Fibroblast of the conjunctiva (primary cell): ENCODE measurements around the gene PABPC1L2B.
"Not testable (repeated sequence)": the region's sequence is repeated elsewhere in the genome, so short reads cannot be mapped to it uniquely, and the experiment has no call there.

Experiments
- DNase-seq: peaks from one replicate; pipeline ENCODE4 v3.0.0-alpha.2; 2010; ENCODE audit warnings: low read depth

PABPC1L2B gene

GRCh38 chrX:73002733-73003132 is at the start of gene PABPC1L2B:
Gene PABPC1L2B (plus strand): TSS chrX:73002939. CDS start chrX:73003643, 704 bp downstream.
- DNase-seq, result not testable (repeated sequence)

GRCh38 chrX:72959971-72960370 is 42.8 kb upstream of the PABPC1L2B start:
- DNase-seq, result not testable (repeated sequence)

- not testable (repeated sequence) for DNase-seq
Observed at GRCh38 chrX:72971859-72972258, 30.9 kb upstream of the PABPC1L2B start.

GRCh38 chrX:72974885-72975284 is 27.9 kb upstream of the PABPC1L2B start:
- DNase-seq, result not testable (repeated sequence)

- not testable (repeated sequence) for DNase-seq
Observed at GRCh38 chrX:72980894-72981469, 21.8 kb upstream of the PABPC1L2B start.

GRCh38 chrX:73004032-73004431 is 1.3 kb downstream of the PABPC1L2B start:
- not testable (repeated sequence) for DNase-seq

GRCh38 chrX:73021361-73022092 is 18.8 kb downstream of the PABPC1L2B start:
- DNase-seq, result no peak

GRCh38 chrX:73022093-73022445 is 19.3 kb downstream of the PABPC1L2B start:
- not testable (repeated sequence) for DNase-seq

- no peak for DNase-seq
Observed at GRCh38 chrX:73028876-73029275, 26.1 kb downstream of the PABPC1L2B start.
